CD4-positive, alpha-beta T cell (primary cell): ENCODE data around the gene CD38. TPM values are rescaled to one million over a fixed set of nuclear protein-coding genes. Genes with fewer than 3 reads are reported as not detected.

Experiments used
- ATAC-seq: fragments of 200-7000 bp; cut with Tn5 transposase; one replicate; pipeline ENCODE4 v1.10.0; 2022; ENCODE audit warnings: mild to moderate bottlenecking; ENCODE audit not compliant: poor library complexity
- CTCF ChIA-PET: fragments of 350-600 bp; sonication (Branson Sonifier 250); formaldehyde crosslinking; loops from one replicate; lab custom pipeline; 2021; ENCODE audit warnings: antibody characterized with exemption, inconsistent platforms; lab: Charles Lee
- POLR2A ChIA-PET: fragments of 350-600 bp; sonication (Branson Sonifier 250); formaldehyde crosslinking; loops from one replicate; lab custom pipeline; 2021; ENCODE audit warnings: antibody characterized with exemption, inconsistent platforms; lab: Charles Lee
- DNase-seq, 14 experiments: peaks; one replicate each; pipeline ENCODE4 v3.0.0-alpha.2; 2013 to 2020; ENCODE audit warnings: mixed read lengths in 2 of 14
- H3K27ac ChIP-seq, 2 donors: one replicate each; pipeline versions ENCODE4 v1.5.1 to v1.7.0; 2013; ENCODE audit warnings: low read length in 2 of 2, low read depth in 1 of 2, mild to moderate bottlenecking in 1 of 2
- H3K27me3 ChIP-seq, 2 experiments: 1 replicate in 1 of 2; 2 replicates in 1 of 2; pipeline versions ENCODE4 v1.6.1 to v1.7.0; 2013; ENCODE audit warnings: low read length in 2 of 2, control low read depth in 1 of 2, mild to moderate bottlenecking in 1 of 2, moderate library complexity in 1 of 2; ENCODE audit not compliant: insufficient read depth in 2 of 2, control insufficient read depth in 1 of 2
- H3K36me3 ChIP-seq: one replicate; pipeline ENCODE4 v1.6.1; 2013; ENCODE audit warnings: low read length, control low read depth; ENCODE audit not compliant: insufficient read depth
- H3K4me1 ChIP-seq: one replicate; pipeline ENCODE4 v1.6.1; 2013; ENCODE audit warnings: low read length, control low read depth; ENCODE audit not compliant: insufficient read depth
- H3K4me3 ChIP-seq: one replicate; pipeline ENCODE4 v1.5.1; 2013; ENCODE audit warnings: mild to moderate bottlenecking, low read length, moderate library complexity
- H3K9me3 ChIP-seq, 2 experiments: 1 replicate in 1 of 2; 2 replicates in 1 of 2; pipeline versions ENCODE4 v1.6.1 to v1.7.0; 2013; ENCODE audit warnings: low read length in 2 of 2, mild to moderate bottlenecking in 2 of 2, control low read depth in 1 of 2, moderate library complexity in 1 of 2; ENCODE audit not compliant: control insufficient read depth in 1 of 2, insufficient read depth in 1 of 2
- H3K27ac Mint-ChIP-seq: one replicate; pipeline ENCODE4 v1.8.0; 2020; ENCODE audit warnings: mixed read lengths
- H3K27me3 Mint-ChIP-seq: one replicate; pipeline ENCODE4 v1.8.0; 2021; ENCODE audit warnings: mixed read lengths
- H3K36me3 Mint-ChIP-seq: one replicate; pipeline ENCODE4 v1.8.0; 2021; ENCODE audit warnings: low read depth, mixed read lengths
- H3K4me1 Mint-ChIP-seq: one replicate; pipeline ENCODE4 v1.8.0; 2021; ENCODE audit warnings: low read depth, mixed read lengths
- H3K4me3 Mint-ChIP-seq: one replicate; pipeline ENCODE4 v1.8.0; 2020; ENCODE audit warnings: mild to moderate bottlenecking, mixed read lengths
- H3K9me3 Mint-ChIP-seq: one replicate; pipeline ENCODE4 v1.8.0; 2020; ENCODE audit warnings: mixed read lengths
- CTCF ChIP-seq: fragments of 200-600 bp; IDR thresholded peaks from one replicate; pipeline ENCODE4 v1.8.0; 2022; ENCODE audit warnings: antibody characterized with exemption, mild to moderate bottlenecking
- intact Hi-C, 2 experiments: fragments of 100-400 bp; cut with DNase I in 1 of 2; cut with micrococcal nuclease in 1 of 2; formaldehyde crosslinking; loops; one replicate each; pipeline versions ENCODE4 v1.15.1 to v1.9.0; 2023 to 2025; cut with DNase I, micrococcal nuclease
- total RNA-seq, 174 experiments: library from RNA in 2 of 174; stranded (reverse) in 2 of 174; gene quantifications; one replicate each; pipeline ENCODE4 v1.2.3 and lab custom pipeline; 2021 to 2026

The CD38 gene
- total RNA-seq, 2 experiments from 2014 or later: 9.6 to 9.9 TPM

DNA sequence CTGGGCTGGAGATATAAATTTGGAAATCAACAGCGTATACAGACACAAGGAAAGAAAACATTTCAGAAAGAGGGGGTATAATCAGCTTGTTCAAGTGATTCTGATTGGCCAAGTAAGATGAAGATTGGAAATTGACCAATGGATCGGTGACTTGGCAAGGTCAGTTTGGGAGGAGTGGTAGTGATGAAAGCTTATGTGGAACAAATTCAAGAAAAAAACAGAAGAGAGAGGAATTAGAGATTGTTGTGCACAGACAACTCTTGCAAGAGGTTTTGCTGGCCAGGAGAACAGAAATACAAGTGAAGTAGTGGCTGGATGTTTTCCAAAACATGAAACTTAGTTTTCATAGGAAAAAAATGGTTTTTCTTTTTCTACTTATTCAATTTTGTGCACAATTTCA lies 16.3 kb downstream of the CD38 start:
- Histone ChIP-seq H3K4me3 (no peak overlapping the region), H3K9me3 (no peaks in the 10 kb centered on the region), H3K27ac (no peak overlapping the region), H3K36me3 (no peaks in the 10 kb centered on the region), H3K27me3 (no peaks in the 10 kb centered on the region), H3K4me1 (no peaks in the 10 kb centered on the region)
- intact Hi-C loops: no loop called here
- no peak for DNase-seq
- H3K9me3 Mint-ChIP-seq: no peaks in the 10 kb centered on the region
- ChIA-PET POLR2A (no interaction called here), CTCF (no interaction called here)
- no peak for ATAC-seq
- H3K36me3 Mint-ChIP-seq: peaks cover 7% of the 10 kb centered on the region
- H3K27me3 Mint-ChIP-seq: no peaks in the 10 kb centered on the region
- H3K4me3 Mint-ChIP-seq: no peak overlapping the region
- no peak for TF ChIP-seq CTCF
- no peak overlapping the region for H3K27ac Mint-ChIP-seq
- H3K4me1 Mint-ChIP-seq: peaks cover 19% of the 10 kb centered on the region

DNA sequence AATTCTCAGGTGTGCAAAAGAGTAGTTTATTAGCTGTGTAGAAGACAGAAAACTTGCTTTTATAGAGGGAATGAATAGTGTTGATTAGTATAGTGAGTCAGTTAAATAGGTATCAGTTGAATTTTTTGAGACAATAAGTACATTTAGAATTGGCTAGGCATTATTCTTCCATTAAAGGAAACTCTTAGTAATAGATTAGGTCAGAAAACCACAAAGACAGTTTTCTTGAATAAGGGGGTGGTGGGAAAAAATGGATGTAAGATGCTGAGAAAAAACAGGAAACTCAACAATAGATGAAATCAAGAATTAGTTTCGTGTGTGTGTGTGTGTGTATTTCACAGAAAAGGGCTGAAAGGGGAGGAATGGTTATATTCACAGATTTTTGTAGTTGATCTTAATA lies 16.8 kb downstream of the CD38 start:
- no peaks in the 10 kb centered on the region for H3K36me3 ChIP-seq
- Mint-ChIP-seq H3K27ac (no peak overlapping the region), H3K9me3 (no peaks in the 10 kb centered on the region), H3K4me1 (peaks cover 22% of the 10 kb centered on the region), H3K27me3 (no peaks in the 10 kb centered on the region), H3K36me3 (peaks cover 4% of the 10 kb centered on the region), H3K4me3 (no peak overlapping the region)
- H3K4me3 ChIP-seq: no peak overlapping the region
- DNase-seq (no peak), ATAC-seq (no peak)
- ChIA-PET CTCF (no interaction called here), POLR2A (no interaction called here)
- no peak for TF ChIP-seq CTCF
- H3K9me3 ChIP-seq: no peaks in the 10 kb centered on the region
- H3K4me1 ChIP-seq: no peaks in the 10 kb centered on the region
- H3K27me3 ChIP-seq: no peaks in the 10 kb centered on the region
- intact Hi-C loops: no loop called here
- H3K27ac ChIP-seq: no peak overlapping the region

DNA sequence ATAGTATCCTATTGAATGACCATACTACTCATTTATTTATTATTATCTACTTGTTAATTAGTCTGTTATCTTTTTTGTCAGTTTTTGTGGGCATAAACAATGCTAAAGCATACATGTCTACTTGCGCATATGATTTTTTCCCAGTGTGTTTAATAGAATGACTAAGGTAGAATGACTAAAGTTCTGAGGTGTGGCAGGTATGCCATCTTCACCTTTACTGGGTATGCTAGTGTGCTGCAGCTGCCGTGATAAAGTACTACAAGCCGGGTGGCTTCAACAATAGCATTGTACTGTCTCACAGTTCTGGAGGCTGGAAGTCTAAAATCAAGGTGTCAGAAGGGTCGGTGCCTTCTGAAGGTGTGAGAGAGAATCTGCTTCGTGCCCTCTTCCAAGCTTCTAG lies 19.2 kb downstream of the CD38 start:
- H3K27ac Mint-ChIP-seq: no peak overlapping the region
- Histone ChIP-seq H3K36me3 (no peaks in the 10 kb centered on the region), H3K9me3 (no peaks in the 10 kb centered on the region), H3K4me1 (no peaks in the 10 kb centered on the region), H3K4me3 (no peak overlapping the region), H3K27me3 (no peaks in the 10 kb centered on the region), H3K27ac (no peak overlapping the region)
- H3K9me3 Mint-ChIP-seq: no peaks in the 10 kb centered on the region
- H3K36me3 Mint-ChIP-seq: peaks cover 4% of the 10 kb centered on the region
- ChIA-PET CTCF (no interaction called here), POLR2A (no interaction called here)
- intact Hi-C loops: no loop called here
- H3K4me1 Mint-ChIP-seq: peaks cover 22% of the 10 kb centered on the region
- H3K4me3 Mint-ChIP-seq: no peak overlapping the region
- ATAC-seq (no peak), DNase-seq (no peak)
- H3K27me3 Mint-ChIP-seq: no peaks in the 10 kb centered on the region
- TF ChIP-seq CTCF: no peak
